ENCODE measurements around the gene MS4A12.
"Not testable (repeated sequence)": the region's sequence is repeated elsewhere in the genome, so short reads cannot be mapped to it uniquely, and the experiment has no call there.

GRCh38 chr11:60510209-60510608, 17.6 kb downstream of the MS4A12 start:
- not testable (repeated sequence) for TF ChIP-seq PHF20 (CRISPR knock-in tag; IDR thresholded peaks at IDR 0.05); ZBTB43 (CRISPR knock-in tag; conservative IDR thresholded peaks at IDR 0.05); ARHGAP35 (CRISPR knock-in tag; IDR thresholded peaks at IDR 0.05; ENCODE audit: borderline replicate concordance); SRSF9 (IDR thresholded peaks at IDR 0.05; ENCODE audit: borderline replicate concordance, insufficient read depth, low read depth, low read length, poor library complexity, severe bottlenecking); CTCF (CRISPR knock-in tag; IDR thresholded peaks at IDR 0.05); ZBTB3 (CRISPR knock-in tag; IDR thresholded peaks at IDR 0.05; ENCODE audit: borderline replicate concordance, low read depth); GMEB2 (CRISPR knock-in tag; IDR thresholded peaks at IDR 0.05; ENCODE audit: low read depth); ELF1 (CRISPR knock-in tag; IDR thresholded peaks at IDR 0.05)

Data from HepG2 (cell line).